Brain microvascular endothelial cell (primary cell): ENCODE results near the gene SLFN12.

ENCODE experiments used
- DNase-seq: peaks from one replicate; pipeline ENCODE4 v3.0.0-alpha.2; 2020
- H3K27ac ChIP-seq: fragments of 250-450 bp; sonication (Bioruptor Pico); 2 replicates; pipeline ENCODE4 v1.5.1; 2020; ENCODE audit warnings: mild to moderate bottlenecking, moderate library complexity
- H3K27me3 ChIP-seq: fragments of 250-450 bp; sonication (Bioruptor Pico); replicated peaks from 2 replicates; pipeline ENCODE4 v1.5.1; 2020; ENCODE audit warnings: mild to moderate bottlenecking
- H3K36me3 ChIP-seq: fragments of 250-450 bp; sonication (Bioruptor Pico); replicated peaks from 2 replicates; pipeline ENCODE4 v1.5.1; 2020; ENCODE audit warnings: mild to moderate bottlenecking
- H3K4me3 ChIP-seq: 2 replicates; pipeline ENCODE4 v1.5.1; 2011; ENCODE audit warnings: low read depth, mild to moderate bottlenecking, control low read depth, low read length, moderate library complexity
- in situ Hi-C: cut with HindIII; loops from 2 replicates; pipeline ENCODE4 v1.10.0; 2017; ENCODE audit warnings: low sequenced_read_pairs, low pct_ligation_motif_present
- TF ChIP-seq, protein P1 (sequence below): IDR thresholded peaks from 2 replicates; pipeline ENCODE4 v1.5.1; 2011; ENCODE audit warnings: low read depth, mild to moderate bottlenecking, moderate library complexity, low read length, control low read depth, inconsistent platforms; ENCODE audit errors: missing control alignments

Gene SLFN12

DNA sequence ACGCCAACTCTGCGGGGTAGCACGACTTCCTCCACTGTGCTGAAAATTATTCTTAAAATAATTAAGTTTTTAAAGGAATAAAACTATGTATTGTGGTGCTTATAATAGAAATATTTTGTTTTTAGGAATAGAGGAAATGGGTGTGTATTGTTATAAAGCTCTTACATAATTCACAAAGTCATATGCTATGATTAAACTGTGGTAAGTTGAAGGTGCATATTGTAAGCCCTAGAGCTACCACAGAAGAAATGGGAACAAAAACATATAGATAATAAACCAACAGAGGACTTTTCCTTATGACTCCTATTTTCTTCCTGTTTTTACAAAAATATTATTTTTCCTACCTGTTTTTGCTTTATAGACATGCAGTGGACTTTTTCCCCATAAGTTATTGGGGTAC lies 54.6 kb downstream of the SLFN12 start:
- in situ Hi-C loops: no loop called here

DNA sequence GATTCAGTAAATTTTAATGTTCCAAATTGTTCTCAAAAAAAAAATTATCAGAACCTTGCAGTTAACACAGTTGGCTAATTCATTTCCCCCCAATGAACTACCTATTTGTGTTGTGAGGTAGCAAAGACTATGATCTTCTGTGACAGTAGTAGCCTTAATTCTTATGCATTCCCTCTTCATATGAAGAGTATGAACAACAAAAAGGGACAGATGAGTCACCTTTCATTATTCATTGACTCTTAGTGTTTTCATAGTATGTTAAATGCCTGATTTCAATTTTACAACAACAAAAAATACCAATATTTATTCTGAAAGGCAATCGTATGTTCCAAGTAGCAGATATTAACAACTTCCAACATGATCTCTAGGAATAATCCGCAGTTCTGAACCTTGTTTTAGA lies 55.2 kb downstream of the SLFN12 start:
- Histone ChIP-seq H3K4me3 (no peak overlapping the region), H3K36me3 (no peaks in the 10 kb centered on the region), H3K27ac (no peak overlapping the region), H3K27me3 (peaks cover 10% of the 10 kb centered on the region)
- TF ChIP-seq, protein P1, sequence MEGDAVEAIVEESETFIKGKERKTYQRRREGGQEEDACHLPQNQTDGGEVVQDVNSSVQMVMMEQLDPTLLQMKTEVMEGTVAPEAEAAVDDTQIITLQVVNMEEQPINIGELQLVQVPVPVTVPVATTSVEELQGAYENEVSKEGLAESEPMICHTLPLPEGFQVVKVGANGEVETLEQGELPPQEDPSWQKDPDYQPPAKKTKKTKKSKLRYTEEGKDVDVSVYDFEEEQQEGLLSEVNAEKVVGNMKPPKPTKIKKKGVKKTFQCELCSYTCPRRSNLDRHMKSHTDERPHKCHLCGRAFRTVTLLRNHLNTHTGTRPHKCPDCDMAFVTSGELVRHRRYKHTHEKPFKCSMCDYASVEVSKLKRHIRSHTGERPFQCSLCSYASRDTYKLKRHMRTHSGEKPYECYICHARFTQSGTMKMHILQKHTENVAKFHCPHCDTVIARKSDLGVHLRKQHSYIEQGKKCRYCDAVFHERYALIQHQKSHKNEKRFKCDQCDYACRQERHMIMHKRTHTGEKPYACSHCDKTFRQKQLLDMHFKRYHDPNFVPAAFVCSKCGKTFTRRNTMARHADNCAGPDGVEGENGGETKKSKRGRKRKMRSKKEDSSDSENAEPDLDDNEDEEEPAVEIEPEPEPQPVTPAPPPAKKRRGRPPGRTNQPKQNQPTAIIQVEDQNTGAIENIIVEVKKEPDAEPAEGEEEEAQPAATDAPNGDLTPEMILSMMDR: no peak
- in situ Hi-C loops: no loop called here
- DNase-seq: no peak

More for the DNA sequence above, 54.6 kb downstream of the SLFN12 start:
- H3K27ac ChIP-seq: no peak overlapping the region
- no peak overlapping the region for H3K4me3 ChIP-seq
- H3K36me3 ChIP-seq: no peaks in the 10 kb centered on the region
- TF ChIP-seq, protein P1: no peak
- peaks cover 5% of the 10 kb centered on the region for H3K27me3 ChIP-seq
- DNase-seq: no peak

DNA sequence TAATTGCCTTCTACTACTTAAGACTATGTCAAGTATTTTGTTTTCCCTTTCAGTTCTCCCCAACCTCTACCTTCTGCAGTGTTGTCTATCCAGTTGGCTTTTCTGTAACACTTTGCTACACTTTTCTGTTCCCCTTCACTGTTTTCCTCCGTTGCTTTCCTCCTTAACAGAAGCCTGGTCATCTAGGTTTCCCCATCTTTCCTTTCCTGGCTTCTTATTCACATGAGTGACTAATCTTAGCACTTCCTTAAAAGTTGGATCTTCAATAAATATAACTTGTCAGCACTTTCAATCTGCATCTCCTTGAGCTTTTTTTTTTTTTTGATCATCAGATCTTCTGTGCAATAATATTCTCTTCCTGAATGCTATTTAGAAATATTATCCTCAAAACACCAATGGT lies 56.1 kb downstream of the SLFN12 start:
- in situ Hi-C loops: no loop called here
- no peak overlapping the region for H3K4me3 ChIP-seq
- H3K36me3 ChIP-seq: no peaks in the 10 kb centered on the region
- H3K27me3 ChIP-seq: peaks cover 10% of the 10 kb centered on the region
- TF ChIP-seq, protein P1: no peak
- no peak overlapping the region for H3K27ac ChIP-seq
- DNase-seq: no peak

- Histone ChIP-seq H3K27me3 (peaks cover 13% of the 10 kb centered on the region), H3K27ac (no peak overlapping the region)
- TF ChIP-seq, protein P1: no peak
Observed at GRCh38 chr17:35374766-35375344, 57.4 kb downstream of the SLFN12 start.

GRCh38 chr17:35373984-35374765 lies 58.1 kb downstream of the SLFN12 start:
- Histone ChIP-seq H3K36me3 (no peaks in the 10 kb centered on the region), H3K4me3 (peak overlapping the region; percentile 71), H3K27ac (peak overlapping the region; percentile 46), H3K27me3 (peaks cover 13% of the 10 kb centered on the region)
- in situ Hi-C loops: no loop called here
- TF ChIP-seq, protein P1: no peak
- peak; percentile 21 for DNase-seq

More at GRCh38 chr17:35374766-35375344, 57.4 kb downstream of the SLFN12 start:
- in situ Hi-C loops: no loop called here
- no peak for DNase-seq
- Histone ChIP-seq H3K36me3 (no peaks in the 10 kb centered on the region), H3K4me3 (peak overlapping the region; percentile 71)
